CD4-positive, alpha-beta T cell treated with Interleukin-15 for 1 hour (primary cell): ENCODE data around the gene PAK1IP1.
"Not testable (repeated sequence)": the region's sequence is repeated elsewhere in the genome, so short reads cannot be mapped to it uniquely, and the experiment has no call there.

ENCODE experiments used
- DNase-seq: peaks from one replicate; pipeline ENCODE4 v3.0.0-alpha.2; 2020

Gene PAK1IP1

GRCh38 chr6:10694302-10695085, at the start of gene PAK1IP1, which contains the start of gene C6orf52:
PAK1IP1 (plus strand) TSS chr6:10694972; CDS start chr6:10694986, 14 bp downstream.
C6orf52 (minus strand) TSS chr6:10694616; CDS start chr6:10687550, 7,066 bp downstream.
- DNase-seq = peak; percentile 94

- DNase-seq = peak; percentile 32
Observed at GRCh38 chr6:10655508-10656055, 39.2 kb upstream of the PAK1IP1 start.

- DNase-seq = no peak
Observed at GRCh38 chr6:10658910-10659698, 35.7 kb upstream of the PAK1IP1 start.

GRCh38 chr6:10659699-10660348, 34.9 kb upstream of the PAK1IP1 start:
- no peak for DNase-seq

GRCh38 chr6:10660431-10661191, 34.2 kb upstream of the PAK1IP1 start:
- not testable (repeated sequence) for DNase-seq

GRCh38 chr6:10662207-10662606, 32.6 kb upstream of the PAK1IP1 start:
- DNase-seq = no peak

GRCh38 chr6:10662742-10663141, 32.0 kb upstream of the PAK1IP1 start:
- DNase-seq = no peak

- DNase-seq = not testable (repeated sequence)
Observed at GRCh38 chr6:10665595-10665994, 29.2 kb upstream of the PAK1IP1 start.

- no peak for DNase-seq
Observed at GRCh38 chr6:10668126-10668917, 26.4 kb upstream of the PAK1IP1 start.

GRCh38 chr6:10676403-10676802, 18.4 kb upstream of the PAK1IP1 start:
- DNase-seq = no peak

GRCh38 chr6:10678456-10678855, 16.3 kb upstream of the PAK1IP1 start:
- DNase-seq = no peak

- DNase-seq = no peak
Observed at GRCh38 chr6:10681795-10682194, 13.0 kb upstream of the PAK1IP1 start.

- DNase-seq = no peak
Observed at GRCh38 chr6:10682355-10682988, 12.3 kb upstream of the PAK1IP1 start.

- DNase-seq = no peak
Observed at GRCh38 chr6:10684618-10685017, 10.2 kb upstream of the PAK1IP1 start.

GRCh38 chr6:10685092-10685915, 9.5 kb upstream of the PAK1IP1 start:
- no peak for DNase-seq

- no peak for DNase-seq
Observed at GRCh38 chr6:10686901-10687300, 7.9 kb upstream of the PAK1IP1 start.

GRCh38 chr6:10687582-10687981, 7.2 kb upstream of the PAK1IP1 start:
- DNase-seq = no peak

- no peak for DNase-seq
Observed at GRCh38 chr6:10690651-10691445, 3.9 kb upstream of the PAK1IP1 start.

- no peak for DNase-seq
Observed at GRCh38 chr6:10692965-10693538, 1.7 kb upstream of the PAK1IP1 start.
